Stimulated activated CD8-positive, alpha-beta memory T cell treated with anti-CD3 and anti-CD28 coated beads, Interleukin-15, amount 100 ng/mL, for 4 hours (primary cell): ENCODE results near the gene POLA2.
"Not testable (repeated sequence)": the region's sequence is repeated elsewhere in the genome, so short reads cannot be mapped to it uniquely, and the experiment has no call there.

Source experiments
- DNase-seq, 2 donors: peaks; one replicate each; pipeline ENCODE4 v3.0.0-alpha.2; 2020; ENCODE audit warnings: low read depth in 2 of 2

POLA2 gene

GRCh38 chr11:65241692-65242091 is 20.1 kb upstream of the POLA2 start:
- DNase-seq = no peak

- no peak for DNase-seq
Observed at GRCh38 chr11:65242389-65242788, 19.4 kb upstream of the POLA2 start.

GRCh38 chr11:65243797-65244196 is 18.0 kb upstream of the POLA2 start:
- no peak for DNase-seq

- DNase-seq = not testable (repeated sequence)
Observed at GRCh38 chr11:65245046-65245445, 16.7 kb upstream of the POLA2 start.

GRCh38 chr11:65246506-65246905 is 15.3 kb upstream of the POLA2 start:
- no peak for DNase-seq

GRCh38 chr11:65248184-65248710 is 13.5 kb upstream of the POLA2 start:
- DNase-seq = not testable (repeated sequence)

- DNase-seq = no peak
Observed at GRCh38 chr11:65251476-65251875, 10.3 kb upstream of the POLA2 start.

- DNase-seq = no peak
Observed at GRCh38 chr11:65254724-65255123, 7.0 kb upstream of the POLA2 start.

- DNase-seq = no peak
Observed at GRCh38 chr11:65258988-65259387, 2.8 kb upstream of the POLA2 start.

GRCh38 chr11:65260302-65260701 is 1.5 kb upstream of the POLA2 start:
- DNase-seq = no peak

GRCh38 chr11:65260756-65261590 is 789 bp upstream of the POLA2 start:
- DNase-seq = no peak

GRCh38 chr11:65262381-65262680 is 569 bp downstream of the POLA2 start:
- peak in 1 of 2 donors; percentile 6 for DNase-seq

- DNase-seq = no peak
Observed at GRCh38 chr11:65262776-65263175, 1.0 kb downstream of the POLA2 start.

GRCh38 chr11:65264747-65265146 is 3.0 kb downstream of the POLA2 start:
- not testable (repeated sequence) for DNase-seq

- DNase-seq = no peak
Observed at GRCh38 chr11:65266210-65266609, 4.4 kb downstream of the POLA2 start.

GRCh38 chr11:65274735-65275682 is 13.2 kb downstream of the POLA2 start:
- DNase-seq = no peak

- DNase-seq = no peak
Observed at GRCh38 chr11:65275906-65276305, 14.1 kb downstream of the POLA2 start.

- no peak for DNase-seq
Observed at GRCh38 chr11:65277631-65278277, 16.0 kb downstream of the POLA2 start.

GRCh38 chr11:65278356-65278755 is 16.6 kb downstream of the POLA2 start:
- DNase-seq = no peak

- no peak for DNase-seq
Observed at GRCh38 chr11:65279279-65279678, 17.5 kb downstream of the POLA2 start.

- peak in 1 of 2 donors; percentile 62 for DNase-seq
Observed at GRCh38 chr11:65279741-65280440, 18.1 kb downstream of the POLA2 start.
